Measurements from ENCODE around the gene DMRTA2.

Gene DMRTA2

GRCh38 chr1:50373532-50373931 lies 49.7 kb downstream of the DMRTA2 start:
- no peak for FAIRE-seq

GRCh38 chr1:50371749-50372148 lies 51.5 kb downstream of the DMRTA2 start:
- no peak for FAIRE-seq

- no peak for FAIRE-seq
These were observed 53.4 kb downstream of the DMRTA2 start for GRCh38 chr1:50369830-50370229.

- FAIRE-seq, result no peak
These were observed 54.1 kb downstream of the DMRTA2 start for GRCh38 chr1:50369008-50369634.

- no peak for FAIRE-seq
These were observed 54.9 kb downstream of the DMRTA2 start for GRCh38 chr1:50368179-50369007.
